Measurements from ENCODE around the gene ACOX1. TPM values are rescaled to one million over a fixed set of nuclear protein-coding genes. Genes with fewer than 3 reads are reported as not detected.

Gene ACOX1
- total and polyA plus RNA-seq, 2 of the 13 experiments (the other 11 are each of a cell fraction or from before 2014, with no cell fraction given): 86.4 to 120 TPM

DNA sequence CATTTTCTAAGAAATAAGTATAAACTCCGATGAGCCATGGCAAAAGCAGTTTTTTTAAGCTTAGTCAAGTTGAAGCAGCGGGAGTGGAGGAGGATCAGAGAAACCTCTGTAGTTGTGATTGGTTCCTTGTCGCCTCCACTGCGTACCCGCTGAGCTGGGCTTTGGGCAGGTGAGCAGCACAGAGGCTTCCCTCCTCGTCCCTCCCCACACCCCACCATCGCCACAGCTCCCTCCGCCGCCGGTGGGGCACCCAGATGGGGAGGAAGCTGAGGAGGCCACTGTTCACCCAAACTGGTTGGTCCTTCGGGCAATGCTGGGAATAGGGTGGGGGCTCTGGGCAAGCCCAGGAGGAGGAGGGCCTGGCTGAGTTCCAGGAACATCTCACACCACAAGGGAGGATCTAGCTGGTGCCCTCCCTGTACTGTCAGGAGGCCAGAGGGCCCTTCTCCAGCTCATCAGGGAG is 69.1 kb downstream of the ACOX1 start:
- no peak overlapping the region for H3K4me2 ChIP-seq (ENCODE audit: low read depth, low read length)
- intact Hi-C loops (cut with micrococcal nuclease; ENCODE audit: unreplicated experiment): no loop called here
- no peaks in the 10 kb centered on the region for H3K9me3 ChIP-seq (ENCODE audit: low read length)
- in situ Hi-C loops (cut with HindIII; ENCODE audit: extremely low pct_ligation_motif_present, low pct_unique_long_range_greater_than_20kb): loop anchor here (5.0 kb wide), 1 partner anchor 97 kb away; no protein-coding TSS in a partner anchor
- H2AFZ ChIP-seq (ENCODE audit: low read length): no peak overlapping the region
- DNase-seq (ENCODE audit: low spot score): no peak
- H3K27me3 ChIP-seq (ENCODE audit: control insufficient read depth in 1 of 2, insufficient read depth in 2 of 2, low read length in 2 of 2): no peaks in the 10 kb centered on the region
- BruUV-seq (replicated peaks): no TSS peak
- TF ChIP-seq MZF1 (CRISPR knock-in tag; IDR thresholded peaks at IDR 0.05; ENCODE audit: borderline replicate concordance): no peak
- TF ChIP-seq NCOA2 (CRISPR knock-in tag; IDR thresholded peaks at IDR 0.05): no peak
- TF ChIP-seq ZNF335 (CRISPR knock-in tag; IDR thresholded peaks at IDR 0.05): no peak
- no peak for TF ChIP-seq ZNF20 (CRISPR knock-in tag; IDR thresholded peaks at IDR 0.05)
- TF ChIP-seq, protein P1, sequence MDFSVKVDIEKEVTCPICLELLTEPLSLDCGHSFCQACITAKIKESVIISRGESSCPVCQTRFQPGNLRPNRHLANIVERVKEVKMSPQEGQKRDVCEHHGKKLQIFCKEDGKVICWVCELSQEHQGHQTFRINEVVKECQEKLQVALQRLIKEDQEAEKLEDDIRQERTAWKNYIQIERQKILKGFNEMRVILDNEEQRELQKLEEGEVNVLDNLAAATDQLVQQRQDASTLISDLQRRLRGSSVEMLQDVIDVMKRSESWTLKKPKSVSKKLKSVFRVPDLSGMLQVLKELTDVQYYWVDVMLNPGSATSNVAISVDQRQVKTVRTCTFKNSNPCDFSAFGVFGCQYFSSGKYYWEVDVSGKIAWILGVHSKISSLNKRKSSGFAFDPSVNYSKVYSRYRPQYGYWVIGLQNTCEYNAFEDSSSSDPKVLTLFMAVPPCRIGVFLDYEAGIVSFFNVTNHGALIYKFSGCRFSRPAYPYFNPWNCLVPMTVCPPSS (IDR thresholded peaks at IDR 0.05): no peak
- TF ChIP-seq, protein P2, sequence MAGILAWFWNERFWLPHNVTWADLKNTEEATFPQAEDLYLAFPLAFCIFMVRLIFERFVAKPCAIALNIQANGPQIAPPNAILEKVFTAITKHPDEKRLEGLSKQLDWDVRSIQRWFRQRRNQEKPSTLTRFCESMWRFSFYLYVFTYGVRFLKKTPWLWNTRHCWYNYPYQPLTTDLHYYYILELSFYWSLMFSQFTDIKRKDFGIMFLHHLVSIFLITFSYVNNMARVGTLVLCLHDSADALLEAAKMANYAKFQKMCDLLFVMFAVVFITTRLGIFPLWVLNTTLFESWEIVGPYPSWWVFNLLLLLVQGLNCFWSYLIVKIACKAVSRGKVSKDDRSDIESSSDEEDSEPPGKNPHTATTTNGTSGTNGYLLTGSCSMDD (CRISPR knock-in tag; IDR thresholded peaks at IDR 0.05): no peak
- TF ChIP-seq XBP1 (CRISPR knock-in tag; IDR thresholded peaks at IDR 0.05): no peak
- TF ChIP-seq MAF1 (CRISPR knock-in tag; IDR thresholded peaks at IDR 0.05; ENCODE audit: borderline replicate concordance): no peak
- ChIA-PET CTCF (ENCODE audit: low intra/inter-chr PET ratio, low total read pairs) (no interaction called here), POLR2A (interaction anchor here (1.0 to 3.6 kb wide), 5 partner anchors 13 to 130 kb away, joined by 3 to 16 read pairs (median 6); partner anchors contain the start of gene TRIM47)
- H3K9ac ChIP-seq (ENCODE audit: insufficient read depth, low read depth, low read length): no peak overlapping the region
- H4K20me1 ChIP-seq (ENCODE audit: insufficient read depth, low read length): no peaks in the 10 kb centered on the region
- no peaks in the 10 kb centered on the region for H3K36me3 ChIP-seq (replicated peaks in 1 of 2; ENCODE audit: control insufficient read depth in 1 of 2, insufficient read depth in 2 of 2, low read length in 2 of 2)
- FAIRE-seq: no peak
- WGBS (ENCODE audit: low lambda C conversion rate): 69% methylated on average over 11 of the region's 11 CpGs
- ATAC-seq: no peak
- no peaks in the 10 kb centered on the region for H3K79me2 ChIP-seq (ENCODE audit: insufficient read depth, low read length)
- no peak overlapping the region for H3K4me3 ChIP-seq (replicated peaks in 1 of 3; ENCODE audit: insufficient read depth in 1 of 3, low read depth in 2 of 3, low read length in 3 of 3)
- H3K27ac ChIP-seq (ENCODE audit: extremely low read length, insufficient read depth, low read length): no peak overlapping the region
- H3K4me1 ChIP-seq (ENCODE audit: insufficient read depth, low read length): peaks cover 28% of the 10 kb centered on the region
